OCI-LY1 (cell line): ENCODE measurements around the gene VPS36.

ENCODE experiments used
- H2AFZ ChIP-seq: fragments of 200-600 bp; sonication (generic), shearing (Covaris generic); 2 replicates; pipeline ENCODE4 v1.6.0; 2014; ENCODE audit warnings: antibody characterized with exemption, mild to moderate bottlenecking, low read length
- H3F3A ChIP-seq: fragments of 200-600 bp; sonication (generic), shearing (Covaris generic); 2 replicates; pipeline ENCODE4 v1.6.0; 2014; ENCODE audit warnings: mild to moderate bottlenecking, antibody characterized with exemption, low read length, moderate library complexity; ENCODE audit not compliant: insufficient read depth
- H3K27ac ChIP-seq: fragments of 200-600 bp; sonication (generic); 2 replicates; pipeline ENCODE4 v1.5.1; 2014; ENCODE audit warnings: low read length, mixed run types, mild to moderate bottlenecking, low read depth; ENCODE audit not compliant: poor library complexity, severe bottlenecking
- H3K27me3 ChIP-seq: fragments of 200-600 bp; sonication (generic); 2 replicates; pipeline ENCODE4 v1.6.0; 2014; ENCODE audit warnings: antibody characterized with exemption, mild to moderate bottlenecking, low read length, moderate library complexity; ENCODE audit not compliant: insufficient read depth
- H3K36me3 ChIP-seq: fragments of 200-600 bp; sonication (generic); 2 replicates; pipeline ENCODE4 v1.6.1; 2014; ENCODE audit warnings: mild to moderate bottlenecking, antibody characterized with exemption, low read length, moderate library complexity, mixed read lengths; ENCODE audit not compliant: insufficient read depth
- H3K4me1 ChIP-seq: fragments of 200-600 bp; sonication (generic); 2 replicates; pipeline ENCODE4 v1.5.1; 2014; ENCODE audit warnings: mild to moderate bottlenecking, low read length, moderate library complexity; ENCODE audit not compliant: insufficient read depth, severe bottlenecking
- H3K4me2 ChIP-seq: fragments of 200-600 bp; sonication (generic), shearing (Covaris generic); 2 replicates; pipeline ENCODE4 v1.6.1; 2014; ENCODE audit warnings: low read length
- H3K4me3 ChIP-seq: fragments of 200-600 bp; sonication (generic); 2 replicates; pipeline ENCODE4 v1.5.1; 2014; ENCODE audit warnings: low read length, low read depth, mild to moderate bottlenecking, mixed read lengths; ENCODE audit not compliant: poor library complexity, severe bottlenecking
- H3K79me2 ChIP-seq: fragments of 200-600 bp; shearing (Covaris generic); 2 replicates; pipeline ENCODE4 v1.6.1; 2016; ENCODE audit warnings: mixed run types, low read length, mixed read lengths; ENCODE audit not compliant: insufficient read depth
- H3K9ac ChIP-seq: fragments of 200-600 bp; sonication (generic), shearing (Covaris generic); 2 replicates; pipeline ENCODE4 v1.6.1; 2014; ENCODE audit warnings: mild to moderate bottlenecking, low read length, mixed read lengths
- H3K9me2 ChIP-seq: fragments of 200-600 bp; sonication (generic), shearing (Covaris generic); 2 replicates; pipeline ENCODE4 v1.6.1; 2014; ENCODE audit warnings: low read depth, mild to moderate bottlenecking, low read length, mixed read lengths
- H3K9me3 ChIP-seq: fragments of 200-600 bp; shearing (Covaris generic); 2 replicates; pipeline ENCODE4 v1.6.1; 2014; ENCODE audit warnings: low read length, mixed read lengths
- H4K20me1 ChIP-seq: fragments of 200-600 bp; sonication (generic), shearing (Covaris generic); 2 replicates; pipeline ENCODE4 v1.6.0; 2016; ENCODE audit warnings: mild to moderate bottlenecking, low read length; ENCODE audit not compliant: insufficient read depth
- CTCF ChIP-seq: fragments of 200-600 bp; sonication (generic), shearing (Covaris generic); IDR thresholded peaks from 2 replicates; pipeline ENCODE4 v1.5.1; 2017; ENCODE audit warnings: mild to moderate bottlenecking, antibody characterized with exemption, low read length, moderate library complexity, mixed read lengths
- EZH2 ChIP-seq: fragments of 200-600 bp; sonication (generic), shearing (Covaris generic); IDR thresholded peaks from 2 replicates; pipeline ENCODE4 v1.8.0; 2017; ENCODE audit warnings: borderline replicate concordance, mixed run types, mild to moderate bottlenecking, antibody characterized with exemption, low read length, moderate library complexity, mixed read lengths

VPS36 gene

GRCh38 chr13:52414963-52415362, 35.5 kb downstream of the VPS36 start:
- H4K20me1 ChIP-seq: no peaks in the 10 kb centered on the region
- no peaks in the 10 kb centered on the region for H3K9me3 ChIP-seq
- no peaks in the 10 kb centered on the region for H3F3A ChIP-seq
- H3K27me3 ChIP-seq: no peaks in the 10 kb centered on the region
- H3K9ac ChIP-seq: no peak overlapping the region
- no peaks in the 10 kb centered on the region for H3K4me1 ChIP-seq
- no peak overlapping the region for H3K27ac ChIP-seq
- no peaks in the 10 kb centered on the region for H3K9me2 ChIP-seq
- TF ChIP-seq EZH2 (no peak), CTCF (no peak)
- H3K36me3 ChIP-seq: peaks cover 36% of the 10 kb centered on the region; the same call in 1 of the 2 replicates
- H3K4me2 ChIP-seq: no peak overlapping the region
- no peak overlapping the region for H3K4me3 ChIP-seq
- no peaks in the 10 kb centered on the region for H3K79me2 ChIP-seq
- H2AFZ ChIP-seq: no peak overlapping the region

GRCh38 chr13:52414051-52414450, 36.4 kb downstream of the VPS36 start:
- H2AFZ ChIP-seq: no peak overlapping the region
- TF ChIP-seq CTCF: no peak
- no peak for TF ChIP-seq EZH2
- H4K20me1 ChIP-seq: no peaks in the 10 kb centered on the region
- no peaks in the 10 kb centered on the region for H3K9me3 ChIP-seq
- peaks cover 31% of the 10 kb centered on the region; the same call in 1 of the 2 replicates for H3K36me3 ChIP-seq
- H3K4me2 ChIP-seq: no peak overlapping the region
- H3K27me3 ChIP-seq: no peaks in the 10 kb centered on the region
- H3F3A ChIP-seq: no peaks in the 10 kb centered on the region
- H3K4me3 ChIP-seq: no peak overlapping the region
- H3K79me2 ChIP-seq: no peaks in the 10 kb centered on the region
- no peak overlapping the region for H3K9ac ChIP-seq
- H3K9me2 ChIP-seq: no peaks in the 10 kb centered on the region
- H3K4me1 ChIP-seq: no peaks in the 10 kb centered on the region
- no peak overlapping the region for H3K27ac ChIP-seq

GRCh38 chr13:52412128-52412527, 38.3 kb downstream of the VPS36 start:
- Histone ChIP-seq H3K79me2 (no peaks in the 10 kb centered on the region), H3K4me3 (no peak overlapping the region), H3K4me1 (no peaks in the 10 kb centered on the region), H2AFZ (no peak overlapping the region), H3K9me3 (no peaks in the 10 kb centered on the region), H4K20me1 (no peaks in the 10 kb centered on the region), H3K27me3 (no peaks in the 10 kb centered on the region), H3K9me2 (no peaks in the 10 kb centered on the region), H3F3A (no peaks in the 10 kb centered on the region), H3K9ac (no peak overlapping the region), H3K4me2 (no peak overlapping the region), H3K36me3 (peaks cover 27% of the 10 kb centered on the region; the same call in 1 of the 2 replicates), H3K27ac (no peak overlapping the region)
- TF ChIP-seq EZH2 (no peak), CTCF (no peak)
